ENCODE results near the gene IDH3A. TPM values are rescaled to one million over a fixed set of nuclear protein-coding genes. Genes with fewer than 3 reads are reported as not detected.
A peak's percentile ranks its signal among the peaks of the same experiment; 100 is the strongest.

Gene IDH3A
- total and polyA plus RNA-seq, 11 donors: 158 to 471 (median 290) TPM

GRCh38 chr15:78207641-78208340 lies 58.6 kb downstream of the IDH3A start:
- Histone ChIP-seq H3K27ac (no peak overlapping the region), H3K27me3 (no peaks in the 10 kb centered on the region), H3K36me3 (no peaks in the 10 kb centered on the region), H3K4me1 (peaks cover 0 to 71% (median 26%) of the 10 kb centered on the region in 12 donors), H3K4me3 (no peak overlapping the region), H3K9me3 (no peaks in the 10 kb centered on the region)
- intact Hi-C loops (cut with DNase I): no loop called here
- DNase-seq (peak in 2 of 5 donors; percentile 12 to 48), ATAC-seq (no peak)
- TF ChIP-seq POLR2A (IDR thresholded peaks at IDR 0.05) (no peak), CTCF (IDR thresholded peaks at IDR 0.05) (no peak)
- 91 to 93% (median 92%) methylated on average over 7 to 8 of the region's 8 CpGs for WGBS, 4 donors

GRCh38 chr15:78208341-78208844 lies 59.2 kb downstream of the IDH3A start:
- intact Hi-C loops (cut with DNase I): no loop called here
- H3K27ac ChIP-seq: no peak overlapping the region
- TF ChIP-seq POLR2A (IDR thresholded peaks at IDR 0.05) (no peak), CTCF (IDR thresholded peaks at IDR 0.05) (no peak)
- WGBS, 4 donors: 84 to 94% (median 92%) methylated on average over 7 to 8 of the region's 8 CpGs
- peak in 2 of 5 donors; percentile 7 to 49 for DNase-seq
- ATAC-seq: no peak
- peaks cover 0 to 71% (median 30%) of the 10 kb centered on the region in 12 donors for H3K4me1 ChIP-seq
- no peak overlapping the region for H3K4me3 ChIP-seq
- no peaks in the 10 kb centered on the region for H3K36me3 ChIP-seq
- no peaks in the 10 kb centered on the region for H3K27me3 ChIP-seq
- no peaks in the 10 kb centered on the region for H3K9me3 ChIP-seq

- Histone ChIP-seq H3K27me3 (no peaks in the 10 kb centered on the region), H3K36me3 (no peaks in the 10 kb centered on the region), H3K27ac (peak overlapping the region in 5 of 12 donors; percentile 39 to 70 (median 58)), H3K4me3 (no peak overlapping the region), H3K9me3 (no peaks in the 10 kb centered on the region), H3K4me1 (peaks cover 0 to 66% (median 26%) of the 10 kb centered on the region in 12 donors)
- ATAC-seq (no peak), DNase-seq (peak in 2 of 5 donors; percentile 10 to 42)
- intact Hi-C loops (cut with DNase I): no loop called here
- WGBS, 4 donors: 85 to 90% (median 88%) methylated on average over 17 to 20 of the region's 20 CpGs
- TF ChIP-seq CTCF (IDR thresholded peaks at IDR 0.05): no peak
These were observed 59.9 kb downstream of the IDH3A start for GRCh38 chr15:78208887-78209645.
